Measurements from ENCODE around the gene KREMEN1.

DNA sequence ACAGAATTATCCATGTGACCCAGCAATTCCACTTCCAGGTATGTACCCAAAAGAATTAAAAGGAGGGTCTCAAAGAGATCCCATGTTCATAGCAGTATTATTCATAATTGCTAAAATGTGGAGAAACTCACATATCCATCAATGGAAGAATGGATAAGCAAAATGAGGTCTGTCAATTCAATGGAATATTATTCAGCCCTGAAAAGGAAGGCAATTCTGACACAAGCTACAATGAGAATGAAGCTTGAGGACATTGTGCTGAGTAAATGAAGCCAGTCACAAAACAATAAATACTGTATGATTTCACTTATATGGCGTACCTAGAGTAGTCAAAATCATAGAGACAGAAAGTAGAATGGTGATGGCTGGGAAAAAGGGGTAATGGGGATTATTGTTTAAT lies 113.5 kb downstream of the KREMEN1 start:
- no peak for TF ChIP-seq POLR2AphosphoS5 (IDR thresholded peaks at IDR 0.05; ENCODE audit: borderline replicate concordance, low read depth, low read length)
- TF ChIP-seq EZH2 (IDR thresholded peaks at IDR 0.05), result no peak

Data from SK-N-MC (cell line).